Measurements from ENCODE around the gene ARHGAP15. TPM values are rescaled to one million over a fixed set of nuclear protein-coding genes. Genes with fewer than 3 reads are reported as not detected.
"Not testable (repeated sequence)": the region's sequence is repeated elsewhere in the genome, so short reads cannot be mapped to it uniquely, and the experiment has no call there.

Gene ARHGAP15
- total RNA-seq, 1 donor from 2014 or later, result 7.0 TPM

GRCh38 chr2:143533846-143534245 is 404.6 kb downstream of the ARHGAP15 start:
- no peak for TF ChIP-seq CTCF (IDR thresholded peaks at IDR 0.05; ENCODE audit: borderline replicate concordance)
- Histone ChIP-seq H3K4me3 (no peak overlapping the region), H3K27me3 (ENCODE audit: low read depth) (no peaks in the 10 kb centered on the region), H3K36me3 (no peaks in the 10 kb centered on the region), H3K4me1 (no peaks in the 10 kb centered on the region), H3K9me3 (replicated peaks) (peaks cover 5% of the 10 kb centered on the region), H3K27ac (replicated peaks) (no peak overlapping the region)
- DNase-seq, result no peak
- intact Hi-C loops (cut with micrococcal nuclease), result no loop called here

- Histone ChIP-seq H3K4me1 (no peaks in the 10 kb centered on the region), H3K9me3 (replicated peaks) (peaks cover 5% of the 10 kb centered on the region), H3K27me3 (ENCODE audit: low read depth) (no peaks in the 10 kb centered on the region), H3K27ac (replicated peaks) (no peak overlapping the region), H3K4me3 (no peak overlapping the region), H3K36me3 (no peaks in the 10 kb centered on the region)
- intact Hi-C loops (cut with micrococcal nuclease), result no loop called here
- TF ChIP-seq CTCF (IDR thresholded peaks at IDR 0.05; ENCODE audit: borderline replicate concordance), result no peak
- DNase-seq, result no peak
Measured at GRCh38 chr2:143535802-143536201, 406.6 kb downstream of the ARHGAP15 start.

- H3K36me3 ChIP-seq; H3K4me1 ChIP-seq; intact Hi-C loops (cut with micrococcal nuclease); H3K9me3 ChIP-seq (replicated peaks); H3K4me3 ChIP-seq; DNase-seq; H3K27ac ChIP-seq (replicated peaks); H3K27me3 ChIP-seq (ENCODE audit: low read depth): not testable (repeated sequence)
Measured at GRCh38 chr2:143541899-143542298, 412.7 kb downstream of the ARHGAP15 start.

GRCh38 chr2:143545059-143545948 is 416.1 kb downstream of the ARHGAP15 start:
- Histone ChIP-seq H3K36me3 (no peaks in the 10 kb centered on the region), H3K27me3 (ENCODE audit: low read depth) (no peaks in the 10 kb centered on the region), H3K4me1 (no peaks in the 10 kb centered on the region), H3K9me3 (replicated peaks) (peaks cover 4% of the 10 kb centered on the region), H3K4me3 (no peak overlapping the region), H3K27ac (replicated peaks) (peak overlapping the region; percentile 31)
- no peak for TF ChIP-seq CTCF (IDR thresholded peaks at IDR 0.05; ENCODE audit: borderline replicate concordance)
- intact Hi-C loops (cut with micrococcal nuclease), result no loop called here
- no peak for DNase-seq

- H3K4me1 ChIP-seq, result no peaks in the 10 kb centered on the region
- DNase-seq, result no peak
- intact Hi-C loops (cut with micrococcal nuclease), result no loop called here
- no peaks in the 10 kb centered on the region for H3K27me3 ChIP-seq (ENCODE audit: low read depth)
- H3K27ac ChIP-seq (replicated peaks), result peak overlapping the region; percentile 31
- peaks cover 4% of the 10 kb centered on the region for H3K9me3 ChIP-seq (replicated peaks)
- no peak overlapping the region for H3K4me3 ChIP-seq
- H3K36me3 ChIP-seq, result no peaks in the 10 kb centered on the region
- no peak for TF ChIP-seq CTCF (IDR thresholded peaks at IDR 0.05; ENCODE audit: borderline replicate concordance)
Measured at GRCh38 chr2:143545949-143546255, 416.7 kb downstream of the ARHGAP15 start.

GRCh38 chr2:143548032-143548431 is 418.8 kb downstream of the ARHGAP15 start:
- Histone ChIP-seq H3K4me3 (no peak overlapping the region), H3K36me3 (no peaks in the 10 kb centered on the region), H3K27ac (replicated peaks) (no peak overlapping the region), H3K4me1 (no peaks in the 10 kb centered on the region), H3K9me3 (replicated peaks) (no peaks in the 10 kb centered on the region), H3K27me3 (ENCODE audit: low read depth) (no peaks in the 10 kb centered on the region)
- intact Hi-C loops (cut with micrococcal nuclease), result no loop called here
- no peak for TF ChIP-seq CTCF (IDR thresholded peaks at IDR 0.05; ENCODE audit: borderline replicate concordance)
- DNase-seq, result no peak
